IMR-90 (cell line): Measurements from ENCODE around the gene CHN1. TPM values are rescaled to one million over a fixed set of nuclear protein-coding genes. Genes with fewer than 3 reads are reported as not detected.

Experiments
- ATAC-seq: fragments of 200-7000 bp; cut with Tn5 transposase; 2 replicates; pipeline ENCODE4 v1.9.1; 2020; ENCODE audit warnings: low read depth, mild to moderate bottlenecking, moderate library complexity
- BruUV-seq: library from RNA; stranded (reverse); fragments of 400-500 nt; replicated peaks from 2 replicates; lab custom pipeline; 2021; lab: Mats Ljungman, UMichigan
- CTCF ChIA-PET: fragments of 300-600 bp; formaldehyde crosslinking; extraction: SDS; loops from one replicate; lab custom pipeline; 2021; ENCODE audit warnings: antibody characterized with exemption; lab: Yijun Ruan, JAX
- POLR2A ChIA-PET: fragments of 300-600 bp; sonication (Branson Sonifier 250); formaldehyde crosslinking; loops from one replicate; lab custom pipeline; 2022; ENCODE audit warnings: antibody characterized with exemption; ENCODE audit not compliant: unreplicated experiment; lab: Charles Lee
- DNase-seq: peaks from one replicate; pipeline ENCODE4 v3.0.0; 2013
- H2AFZ ChIP-seq: replicated peaks from 2 replicates; pipeline ENCODE3; 2013; ENCODE audit warnings: low read length, mild to moderate bottlenecking; ENCODE audit not compliant: poor library complexity
- H2AK5ac ChIP-seq: 2 replicates; pipeline ENCODE4 v1.6.1; 2013; ENCODE audit warnings: low read depth, low read length, inconsistent platforms
- H2AK9ac ChIP-seq: replicated peaks from 2 replicates; pipeline ENCODE3; 2013; ENCODE audit warnings: mild to moderate bottlenecking, low read depth, low read length, moderate library complexity; ENCODE audit not compliant: poor library complexity
- H2BK120ac ChIP-seq: 2 replicates; pipeline ENCODE4 v1.6.1; 2013; ENCODE audit warnings: low read depth, low read length, inconsistent platforms
- H2BK15ac ChIP-seq: 3 replicates; pipeline ENCODE4 v1.6.1; 2013; ENCODE audit warnings: low read depth, low read length, inconsistent platforms
- H2BK20ac ChIP-seq: 2 replicates; pipeline ENCODE4 v1.6.1; 2013; ENCODE audit warnings: low read depth, mild to moderate bottlenecking, inconsistent platforms, low read length, moderate library complexity
- H2BK5ac ChIP-seq: 2 replicates; pipeline ENCODE4 v1.6.1; 2013; ENCODE audit warnings: mild to moderate bottlenecking, low read depth, low read length, inconsistent platforms; ENCODE audit not compliant: poor library complexity, severe bottlenecking
- H3K14ac ChIP-seq: replicated peaks from 2 replicates; pipeline ENCODE4 v1.6.1; 2013; ENCODE audit warnings: low read depth, low read length, inconsistent platforms
- H3K18ac ChIP-seq: 2 replicates; pipeline ENCODE4 v1.6.1; 2013; ENCODE audit warnings: low read depth, low read length, control low read depth
- H3K23ac ChIP-seq: 2 replicates; pipeline ENCODE4 v1.6.1; 2013; ENCODE audit warnings: low read depth, low read length, inconsistent platforms
- H3K27ac ChIP-seq: 2 replicates; pipeline ENCODE4 v1.5.1; 2013; ENCODE audit warnings: mild to moderate bottlenecking, control low read depth, low read length; ENCODE audit not compliant: insufficient read depth
- H3K27me3 ChIP-seq: 2 replicates; pipeline ENCODE4 v1.6.1; 2013; ENCODE audit warnings: low read length; ENCODE audit not compliant: control insufficient read depth, insufficient read depth
- H3K36me3 ChIP-seq: 2 replicates; pipeline ENCODE4 v1.6.1; 2013; ENCODE audit warnings: low read length, mixed read lengths; ENCODE audit not compliant: control insufficient read depth, insufficient read depth
- H3K4ac ChIP-seq: 2 replicates; pipeline ENCODE4 v1.6.1; 2013; ENCODE audit warnings: low read depth, low read length, inconsistent platforms
- H3K4me1 ChIP-seq: 2 replicates; pipeline ENCODE4 v1.6.1; 2013; ENCODE audit warnings: low read length, mixed read lengths; ENCODE audit not compliant: control insufficient read depth, insufficient read depth
- H3K4me2 ChIP-seq: 2 replicates; pipeline ENCODE4 v1.6.1; 2013; ENCODE audit warnings: low read depth, mild to moderate bottlenecking, control low read depth, low read length, moderate library complexity
- H3K4me3 ChIP-seq: 2 replicates; pipeline ENCODE4 v1.5.1; 2013; ENCODE audit warnings: low read depth, mild to moderate bottlenecking, control low read depth, low read length, moderate library complexity; ENCODE audit not compliant: insufficient read depth
- H3K56ac ChIP-seq: 2 replicates; pipeline ENCODE4 v1.6.1; 2013; ENCODE audit warnings: low read length, inconsistent platforms; ENCODE audit not compliant: insufficient read depth; ENCODE audit errors: extremely low read depth
- H3K79me1 ChIP-seq, 2 experiments: 2 replicates each; pipeline ENCODE4 v1.6.1; 2013; ENCODE audit warnings: low read length in 2 of 2, inconsistent platforms in 1 of 2, low read depth in 1 of 2
- H3K9ac ChIP-seq: 2 replicates; pipeline ENCODE4 v1.6.1; 2013; ENCODE audit warnings: low read depth, low read length, control low read depth
- H3K9me1 ChIP-seq: 2 replicates; pipeline ENCODE4 v1.6.1; 2013; ENCODE audit warnings: low read length, inconsistent platforms; ENCODE audit not compliant: insufficient read depth
- H3K9me3 ChIP-seq: 2 replicates; pipeline ENCODE4 v1.6.1; 2013; ENCODE audit warnings: low read length; ENCODE audit not compliant: control insufficient read depth, insufficient read depth
- H4K20me1 ChIP-seq: 2 replicates; pipeline ENCODE4 v1.6.1; 2013; ENCODE audit warnings: low read length, inconsistent platforms; ENCODE audit not compliant: insufficient read depth
- H4K5ac ChIP-seq: 2 replicates; pipeline ENCODE4 v1.6.1; 2013; ENCODE audit warnings: mild to moderate bottlenecking, low read depth, low read length, control low read depth
- H4K8ac ChIP-seq, 2 experiments: 2 replicates each; pipeline ENCODE4 v1.6.1; 2013; ENCODE audit warnings: low read depth in 2 of 2, low read length in 2 of 2, control low read depth in 1 of 2, inconsistent platforms in 1 of 2
- H4K91ac ChIP-seq: 2 replicates; pipeline ENCODE4 v1.6.1; 2013; ENCODE audit warnings: low read depth, low read length, inconsistent platforms; ENCODE audit not compliant: insufficient read depth
- BHLHE40 ChIP-seq: fragments of 150-350 bp; IDR thresholded peaks from 2 replicates; pipeline ENCODE4 v1.6.1; 2016; ENCODE audit warnings: mild to moderate bottlenecking, low read depth, low read length
- CEBPB ChIP-seq: IDR thresholded peaks from 2 replicates; pipeline ENCODE4 v1.6.1; 2012; ENCODE audit warnings: low read depth, low read length, improper control_type of control experiment
- CHD1 ChIP-seq: IDR thresholded peaks from 2 replicates; pipeline ENCODE4 v1.6.1; 2012; ENCODE audit warnings: low read depth, low read length, improper control_type of control experiment
- FOS ChIP-seq: fragments of 150-350 bp; IDR thresholded peaks from 2 replicates; pipeline ENCODE4 v1.6.1; 2016; ENCODE audit warnings: low read depth, low read length
- MXI1 ChIP-seq: IDR thresholded peaks from 2 replicates; pipeline ENCODE4 v1.6.1; 2012; ENCODE audit warnings: low read depth, mild to moderate bottlenecking, low read length, moderate library complexity, borderline replicate concordance
- POLR2A ChIP-seq: IDR thresholded peaks from 2 replicates; pipeline ENCODE4 v1.6.1; 2012; ENCODE audit warnings: mild to moderate bottlenecking, low read depth, low read length
- RCOR1 ChIP-seq: IDR thresholded peaks from 2 replicates; pipeline ENCODE4 v1.6.1; 2012; ENCODE audit warnings: mild to moderate bottlenecking, low read length, improper control_type of control experiment; ENCODE audit not compliant: insufficient replicate concordance
- RFX5 ChIP-seq: IDR thresholded peaks from 2 replicates; pipeline ENCODE4 v1.8.0; 2012; ENCODE audit warnings: low read depth, mild to moderate bottlenecking, low read length, moderate library complexity
- SMC3 ChIP-seq: fragments of 150-350 bp; IDR thresholded peaks from 2 replicates; pipeline ENCODE4 v1.6.1; 2016; ENCODE audit warnings: low read depth, mild to moderate bottlenecking, antibody characterized with exemption, low read length, moderate library complexity
- WGBS, 2 experiments: methylation state at CpG; one replicate each; pipeline versions ENCODE4 v1.1.5 to v1.1.7; 2013; ENCODE audit warnings: missing lambda C conversion rate in 2 of 2; ENCODE audit not compliant: insufficient read length in 1 of 2; ENCODE audit errors: extremely low coverage in 2 of 2; 5-methylcytosine and 5-hydroxymethylcytosine counted together
- dilution Hi-C: fragments of 300-500 bp; cut with HindIII; formaldehyde crosslinking; loops from one replicate; pipeline ENCODE4 v1.14.3; 2018; ENCODE audit warnings: low sequenced_read_pairs; ENCODE audit not compliant: unreplicated experiment
- in situ Hi-C: fragments of 300-500 bp; cut with MboI; formaldehyde crosslinking; loops from 3 replicates; pipeline ENCODE4 v1.14.3; 2019; ENCODE audit warnings: low sequenced_read_pairs, inconsistent platforms, mixed read lengths
- intact Hi-C: fragments of 100-400 bp; cut with micrococcal nuclease; formaldehyde crosslinking; loops from 2 replicates; pipeline ENCODE4 v1.10.0; 2022
- polyA plus RNA-seq, 3 experiments: library from polyadenylated mRNA; depleted of rRNA; stranded (reverse); fragments of >200 nt; gene quantifications; 2 replicates each; pipeline ENCODE4 v1.2.3, GENCODE V29; 2012; ENCODE audit warnings: low replicate concordance in 1 of 3
- total RNA-seq: library from RNA; depleted of rRNA; stranded (reverse); fragments of >200 nt; gene quantifications from 2 replicates; pipeline ENCODE4 v1.2.3, GENCODE V29; 2012
- TF ChIP-seq, protein P1 (sequence below): conservative IDR thresholded peaks from 2 replicates; pipeline ENCODE4 v1.5.1; 2012; ENCODE audit warnings: mild to moderate bottlenecking, low read depth, low read length, improper control_type of control experiment
- TF ChIP-seq, protein P2 (sequence below): fragments of 150-350 bp; IDR thresholded peaks from 2 replicates; pipeline ENCODE4 v1.6.1; 2016; ENCODE audit warnings: low read depth, mild to moderate bottlenecking, low read length, moderate library complexity, borderline replicate concordance

The CHN1 gene
- total and polyA plus RNA-seq, 2 of the 4 experiments (the other 2 are of a cell fraction): 58.4 to 66.9 TPM

DNA sequence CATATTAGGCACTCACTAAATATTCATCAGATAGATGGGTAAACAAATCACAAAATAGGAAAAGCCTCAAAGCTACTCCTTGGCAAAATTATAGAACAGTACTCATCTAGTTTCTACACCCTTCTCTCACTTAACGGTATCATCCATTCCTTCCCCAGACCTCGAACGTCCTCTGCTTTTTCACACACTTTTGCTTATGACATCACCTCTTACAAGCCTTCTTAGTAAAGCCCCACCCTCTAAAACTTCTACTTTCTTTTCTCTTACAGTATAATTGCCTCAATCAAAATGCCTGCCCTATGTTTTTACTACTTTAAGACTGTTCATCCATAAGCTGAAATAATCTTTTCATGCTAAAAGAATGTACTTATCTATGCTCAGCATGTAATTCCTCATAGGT, 8.1 kb downstream of the CHN1 start:
- Histone ChIP-seq H2BK5ac (no peak overlapping the region), H2AK9ac (no peak overlapping the region), H4K20me1 (no peaks in the 10 kb centered on the region), H3K9me3 (no peaks in the 10 kb centered on the region), H2AK5ac (no peak overlapping the region), H3K4me1 (no peaks in the 10 kb centered on the region), H4K91ac (no peak overlapping the region), H3K23ac (no peak overlapping the region), H3K4me3 (no peak overlapping the region), H3K4ac (no peak overlapping the region), H2BK120ac (no peak overlapping the region), H3K9ac (no peak overlapping the region), H3K18ac (no peak overlapping the region), H4K5ac (no peak overlapping the region), H3K27ac (no peak overlapping the region), H3K9me1 (no peaks in the 10 kb centered on the region), H2AFZ (no peak overlapping the region), H2BK15ac (no peak overlapping the region), H3K56ac (no peak overlapping the region), H4K8ac (no peak overlapping the region), H3K4me2 (no peak overlapping the region), H3K27me3 (no peaks in the 10 kb centered on the region; the same call in 1 of the 2 replicates), H3K79me1 (no peaks in the 10 kb centered on the region; a peak in 2 of 4 replicates), H3K36me3 (no peaks in the 10 kb centered on the region; the same call in 1 of the 2 replicates), H2BK20ac (no peak overlapping the region), H3K14ac (no peak overlapping the region)
- DNase-seq (no peak), ATAC-seq (no peak)
- dilution Hi-C loops (loop anchor here (25.0 kb wide), 1 partner anchor 235 kb away; the partner anchor contains the start of gene CHRNA1), intact Hi-C loops (loop anchor here (10.0 kb wide), 1 partner anchor 402 kb away; the partner anchor contains the start of gene WIPF1), in situ Hi-C loops (loop anchor here (25.0 kb wide), 1 partner anchor 535 kb away; no protein-coding TSS in a partner anchor)
- 88% methylated on average over 3 of the region's 3 CpGs; no CpG with 5 or more reads in 1 of the 2 experiments for WGBS, 2 experiments
- BruUV-seq: no TSS peak
- ChIA-PET CTCF (no interaction called here), POLR2A (no interaction called here)
- TF ChIP-seq CEBPB: no peak
- TF ChIP-seq, protein P1, sequence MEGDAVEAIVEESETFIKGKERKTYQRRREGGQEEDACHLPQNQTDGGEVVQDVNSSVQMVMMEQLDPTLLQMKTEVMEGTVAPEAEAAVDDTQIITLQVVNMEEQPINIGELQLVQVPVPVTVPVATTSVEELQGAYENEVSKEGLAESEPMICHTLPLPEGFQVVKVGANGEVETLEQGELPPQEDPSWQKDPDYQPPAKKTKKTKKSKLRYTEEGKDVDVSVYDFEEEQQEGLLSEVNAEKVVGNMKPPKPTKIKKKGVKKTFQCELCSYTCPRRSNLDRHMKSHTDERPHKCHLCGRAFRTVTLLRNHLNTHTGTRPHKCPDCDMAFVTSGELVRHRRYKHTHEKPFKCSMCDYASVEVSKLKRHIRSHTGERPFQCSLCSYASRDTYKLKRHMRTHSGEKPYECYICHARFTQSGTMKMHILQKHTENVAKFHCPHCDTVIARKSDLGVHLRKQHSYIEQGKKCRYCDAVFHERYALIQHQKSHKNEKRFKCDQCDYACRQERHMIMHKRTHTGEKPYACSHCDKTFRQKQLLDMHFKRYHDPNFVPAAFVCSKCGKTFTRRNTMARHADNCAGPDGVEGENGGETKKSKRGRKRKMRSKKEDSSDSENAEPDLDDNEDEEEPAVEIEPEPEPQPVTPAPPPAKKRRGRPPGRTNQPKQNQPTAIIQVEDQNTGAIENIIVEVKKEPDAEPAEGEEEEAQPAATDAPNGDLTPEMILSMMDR: no peak
- TF ChIP-seq POLR2A: no peak
- no peak for TF ChIP-seq BHLHE40
- no peak for TF ChIP-seq MXI1
- TF ChIP-seq RCOR1: no peak
- no peak for TF ChIP-seq FOS
- TF ChIP-seq RFX5: no peak
- TF ChIP-seq, protein P2, sequence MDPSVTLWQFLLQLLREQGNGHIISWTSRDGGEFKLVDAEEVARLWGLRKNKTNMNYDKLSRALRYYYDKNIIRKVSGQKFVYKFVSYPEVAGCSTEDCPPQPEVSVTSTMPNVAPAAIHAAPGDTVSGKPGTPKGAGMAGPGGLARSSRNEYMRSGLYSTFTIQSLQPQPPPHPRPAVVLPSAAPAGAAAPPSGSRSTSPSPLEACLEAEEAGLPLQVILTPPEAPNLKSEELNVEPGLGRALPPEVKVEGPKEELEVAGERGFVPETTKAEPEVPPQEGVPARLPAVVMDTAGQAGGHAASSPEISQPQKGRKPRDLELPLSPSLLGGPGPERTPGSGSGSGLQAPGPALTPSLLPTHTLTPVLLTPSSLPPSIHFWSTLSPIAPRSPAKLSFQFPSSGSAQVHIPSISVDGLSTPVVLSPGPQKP: no peak
- TF ChIP-seq SMC3: no peak
- TF ChIP-seq CHD1: no peak
